ENCODE measurements around the gene C9orf78. TPM values are rescaled to one million over a fixed set of nuclear protein-coding genes. Genes with fewer than 3 reads are reported as not detected.

C9orf78 gene
- polyA plus RNA-seq, 1 donor, result 37.0 TPM

- no peak for DNase-seq
Observed at GRCh38 chr9:129867136-129868022, 32.3 kb upstream of the C9orf78 start.

GRCh38 chr9:129866394-129867135 is 31.5 kb upstream of the C9orf78 start:
- no peak for DNase-seq

- DNase-seq, result no peak
Observed at GRCh38 chr9:129865668-129866320, 30.7 kb upstream of the C9orf78 start.

GRCh38 chr9:129864991-129865647 is 30.0 kb upstream of the C9orf78 start:
- no peak for DNase-seq

- no peak for DNase-seq
Observed at GRCh38 chr9:129863059-129863690, 28.1 kb upstream of the C9orf78 start.

- DNase-seq, result no peak
Observed at GRCh38 chr9:129861447-129861827, 26.4 kb upstream of the C9orf78 start.

- DNase-seq, result no peak
Observed at GRCh38 chr9:129860653-129861446, 25.8 kb upstream of the C9orf78 start.

GRCh38 chr9:129858167-129858962 is 23.3 kb upstream of the C9orf78 start:
- no peak for DNase-seq

- DNase-seq, result no peak
Observed at GRCh38 chr9:129857207-129857606, 22.1 kb upstream of the C9orf78 start.

GRCh38 chr9:129854588-129855110 is 19.6 kb upstream of the C9orf78 start:
- DNase-seq, result no peak

GRCh38 chr9:129853614-129854013 is 18.5 kb upstream of the C9orf78 start:
- no peak for DNase-seq

- no peak for DNase-seq
Observed at GRCh38 chr9:129852579-129852978, 17.5 kb upstream of the C9orf78 start.

GRCh38 chr9:129851821-129852220 is 16.7 kb upstream of the C9orf78 start:
- no peak for DNase-seq

GRCh38 chr9:129850821-129851550 is 15.9 kb upstream of the C9orf78 start:
- no peak for DNase-seq

GRCh38 chr9:129849901-129850300 is 14.8 kb upstream of the C9orf78 start:
- DNase-seq, result no peak

- DNase-seq, result no peak
Observed at GRCh38 chr9:129848712-129849441, 13.8 kb upstream of the C9orf78 start.

GRCh38 chr9:129845373-129845772 is 10.3 kb upstream of the C9orf78 start:
- DNase-seq, result no peak

GRCh38 chr9:129841071-129841470 is 6.0 kb upstream of the C9orf78 start:
- DNase-seq, result no peak

- DNase-seq, result no peak
Observed at GRCh38 chr9:129840034-129840433, 5.0 kb upstream of the C9orf78 start.

Data from hindlimb muscle (tissue), 1 donor.